ENCODE results near the gene HYAL1.
A peak's percentile ranks its signal among the peaks of the same experiment; 100 is the strongest.

Gene HYAL1

DNA sequence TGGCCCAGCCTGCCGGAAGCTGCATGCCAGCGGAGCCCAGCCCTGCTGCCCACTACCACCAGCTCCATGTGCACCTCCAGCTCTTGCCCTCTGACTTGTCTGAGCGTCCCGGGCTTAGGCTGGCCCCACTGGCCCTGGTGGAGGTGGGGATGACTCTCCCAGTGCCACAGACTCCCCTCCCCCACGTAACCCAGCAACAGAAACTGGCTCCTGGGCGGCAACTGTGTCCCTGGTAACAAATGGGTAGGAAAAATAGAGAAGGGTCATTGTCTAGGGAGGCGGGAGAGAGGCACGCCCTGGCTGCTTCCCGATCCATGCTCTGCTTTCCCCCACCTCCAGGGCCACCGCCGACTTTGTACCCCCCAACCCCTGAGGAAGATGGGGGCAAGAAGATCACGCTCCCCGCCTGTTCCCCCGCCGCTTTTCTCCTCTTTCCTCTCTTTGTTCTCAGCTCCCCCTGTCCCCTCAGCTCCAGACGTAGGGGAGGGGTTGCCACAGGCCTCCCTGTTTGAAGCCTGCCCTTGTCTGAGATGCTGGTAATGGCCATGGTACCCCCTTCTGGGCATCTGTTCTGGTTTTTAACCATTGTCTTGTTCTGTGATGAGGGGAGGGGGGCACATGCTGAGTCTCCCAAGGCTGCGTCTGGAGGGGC lies 45.2 kb downstream of the HYAL1 start:
- DNase-seq: no peak

DNA sequence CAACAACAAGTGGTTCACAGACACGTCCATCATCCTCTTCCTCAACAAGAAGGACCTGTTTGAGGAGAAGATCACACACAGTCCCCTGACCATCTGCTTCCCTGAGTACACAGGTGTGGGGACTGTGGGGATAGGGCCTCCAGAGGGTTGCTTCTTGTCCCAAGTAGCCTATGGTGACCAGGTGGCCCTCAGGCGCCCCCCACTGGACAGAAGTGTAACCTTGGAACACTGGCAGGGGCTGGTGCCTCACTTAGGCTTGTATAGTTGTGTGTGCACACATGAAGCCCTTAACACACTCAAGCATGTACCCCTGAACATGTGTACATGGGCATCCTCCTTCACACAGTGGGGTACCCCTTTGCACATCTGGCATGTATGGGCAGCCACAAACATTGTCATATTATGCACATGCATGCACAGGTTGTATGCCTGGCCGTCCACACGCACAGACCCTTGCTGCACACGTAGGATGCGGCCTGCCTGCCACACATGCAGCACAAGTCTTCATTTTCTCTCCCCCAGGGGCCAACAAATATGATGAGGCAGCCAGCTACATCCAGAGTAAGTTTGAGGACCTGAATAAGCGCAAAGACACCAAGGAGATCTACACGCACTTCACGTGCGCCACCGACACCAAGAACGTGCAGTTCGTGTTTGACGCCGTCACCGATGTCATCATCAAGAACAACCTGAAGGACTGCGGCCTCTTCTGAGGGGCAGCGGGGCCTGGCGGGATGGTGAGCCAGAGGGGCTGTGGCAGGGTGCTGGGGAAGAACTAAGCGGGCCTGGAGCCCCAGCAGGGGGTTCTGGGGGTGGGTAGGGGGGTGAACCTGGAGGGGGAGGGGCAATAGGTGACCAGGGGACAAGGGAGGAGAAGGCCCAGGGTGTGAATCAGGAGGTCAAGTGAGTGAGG lies 46.1 kb downstream of the HYAL1 start:
- DNase-seq: peak; percentile 46

- DNase-seq: no peak
These were observed 48.1 kb downstream of the HYAL1 start for GRCh38 chr3:50255251-50255615.

GRCh38 chr3:50254577-50255250 lies 48.7 kb downstream of the HYAL1 start:
- DNase-seq: peak; percentile 90

DNA sequence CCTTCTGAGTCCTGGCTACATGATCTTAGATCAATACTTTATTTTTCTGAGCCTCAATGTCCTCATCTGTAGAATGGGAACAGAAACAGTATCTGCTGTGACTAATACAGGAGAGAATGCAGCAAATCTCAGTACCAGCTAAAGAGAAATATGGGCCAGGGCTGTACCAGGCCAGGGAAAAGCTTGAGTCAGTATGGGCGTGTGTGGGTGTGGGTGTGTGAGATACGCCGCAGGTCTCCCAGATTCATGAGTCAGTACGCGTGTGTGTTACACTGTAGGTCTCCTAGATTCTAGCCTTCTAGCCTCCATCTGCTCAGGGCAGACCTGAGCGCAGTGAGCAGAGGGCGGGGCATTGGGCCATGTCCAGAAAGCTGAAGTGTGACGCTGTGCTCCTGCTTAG lies 52.2 kb downstream of the HYAL1 start:
- DNase-seq: peak; percentile 43

- DNase-seq: no peak
These were observed 52.9 kb downstream of the HYAL1 start for GRCh38 chr3:50250514-50250913.

Data from suppressor macrophage treated with lipopolysaccharide for 4 hours (primary cell).